HEK293 (cell line): ENCODE measurements around the gene TLR9.

Experiments
- CTCF ChIA-PET: fragments of 350-600 bp; formaldehyde crosslinking; extraction: SDS; loops from one replicate; lab custom pipeline; 2021; ENCODE audit warnings: antibody characterized with exemption; lab: Yijun Ruan, JAX
- POLR2A ChIA-PET: fragments of 300-600 bp; formaldehyde crosslinking; extraction: SDS; loops from one replicate; lab custom pipeline; 2020; ENCODE audit warnings: antibody characterized with exemption, inconsistent platforms; lab: Yijun Ruan, JAX
- H3K27ac ChIP-seq: fragments of 200-500 bp; sonication (Bioruptor generic); 2 replicates; pipeline ENCODE4 v1.5.1; 2014; ENCODE audit warnings: low read depth, low read length, control low read depth, inconsistent platforms; ENCODE audit errors: extremely low read depth
- H3K36me3 ChIP-seq, 2 experiments: fragments of 200-500 bp in 1 of 2; sonication (Bioruptor generic) in 1 of 2; 1 replicate in 1 of 2; 2 replicates in 1 of 2; pipeline ENCODE4 v1.5.1; 2014 to 2017; ENCODE audit warnings: inconsistent platforms in 2 of 2, low read length in 2 of 2; ENCODE audit not compliant: control insufficient read depth in 2 of 2, insufficient read depth in 1 of 2
- H3K4me1 ChIP-seq: fragments of 200-500 bp; sonication (Bioruptor generic); 2 replicates; pipeline ENCODE4 v1.5.1; 2014; ENCODE audit warnings: mild to moderate bottlenecking, low read length, inconsistent platforms; ENCODE audit not compliant: control insufficient read depth, insufficient read depth
- H3K4me3 ChIP-seq: 2 replicates; pipeline ENCODE4 v1.5.1; 2011; ENCODE audit warnings: low read depth, mild to moderate bottlenecking, control low read depth, low read length, moderate library complexity
- H3K9me3 ChIP-seq: fragments of 200-500 bp; sonication (Bioruptor generic); 2 replicates; pipeline ENCODE4 v1.5.1; 2014; ENCODE audit warnings: low read depth, low read length, inconsistent platforms; ENCODE audit not compliant: control insufficient read depth, insufficient read depth
- FEZF1 ChIP-seq: fragments of 450-650 bp; formaldehyde crosslinking; IDR thresholded peaks from 2 replicates; pipeline ENCODE4 v1.5.1; 2016; ENCODE audit warnings: missing biosample characterization, missing genetic modification characterization
- OSR2 ChIP-seq: fragments of 450-650 bp; formaldehyde crosslinking; IDR thresholded peaks from 2 replicates; pipeline ENCODE4 v1.5.1; 2016; ENCODE audit warnings: missing biosample characterization, missing genetic modification characterization
- PRDM1 ChIP-seq: fragments of 450-650 bp; formaldehyde crosslinking; IDR thresholded peaks from 2 replicates; pipeline ENCODE4; 2016; ENCODE audit warnings: missing biosample characterization, missing genetic modification characterization
- PRDM6 ChIP-seq: fragments of 450-650 bp; formaldehyde crosslinking; IDR thresholded peaks from 2 replicates; pipeline ENCODE4 v1.5.1; 2017; ENCODE audit warnings: missing biosample characterization, missing genetic modification characterization
- REST ChIP-seq: fragments of 450-650 bp; formaldehyde crosslinking; IDR thresholded peaks from 2 replicates; pipeline ENCODE4 v1.5.1; 2016; ENCODE audit warnings: missing biosample characterization, missing genetic modification characterization
- YY1 ChIP-seq: fragments of 450-650 bp; formaldehyde crosslinking; IDR thresholded peaks from 2 replicates; pipeline ENCODE4 v1.5.1; 2018; ENCODE audit warnings: missing biosample characterization, missing genetic modification characterization
- ZFP37 ChIP-seq: fragments of 450-650 bp; formaldehyde crosslinking; IDR thresholded peaks from 2 replicates; pipeline ENCODE4 v1.5.1; 2016; ENCODE audit warnings: missing biosample characterization, missing genetic modification characterization
- ZFP69B ChIP-seq: fragments of 450-650 bp; formaldehyde crosslinking; IDR thresholded peaks from 2 replicates; pipeline ENCODE4 v1.5.1; 2016; ENCODE audit warnings: missing biosample characterization, missing genetic modification characterization
- ZNF138 ChIP-seq: fragments of 450-650 bp; formaldehyde crosslinking; IDR thresholded peaks from 2 replicates; pipeline ENCODE4 v1.5.1; 2016; ENCODE audit warnings: missing biosample characterization, missing genetic modification characterization, borderline replicate concordance
- ZNF18 ChIP-seq: fragments of 450-650 bp; formaldehyde crosslinking; IDR thresholded peaks from 2 replicates; pipeline ENCODE4 v1.5.1; 2016; ENCODE audit warnings: missing biosample characterization, missing genetic modification characterization
- ZNF280C ChIP-seq: fragments of 450-650 bp; formaldehyde crosslinking; IDR thresholded peaks from 2 replicates; pipeline ENCODE4 v1.5.1; 2016; ENCODE audit warnings: missing biosample characterization, missing genetic modification characterization
- ZNF324 ChIP-seq: fragments of 450-650 bp; formaldehyde crosslinking; IDR thresholded peaks from 2 replicates; pipeline ENCODE4 v1.5.1; 2016; ENCODE audit warnings: missing biosample characterization, missing genetic modification characterization
- ZNF391 ChIP-seq: fragments of 450-650 bp; formaldehyde crosslinking; IDR thresholded peaks from 2 replicates; pipeline ENCODE4 v1.5.1; 2016; ENCODE audit warnings: low read depth, missing biosample characterization, missing genetic modification characterization, borderline replicate concordance
- ZNF521 ChIP-seq: fragments of 450-650 bp; formaldehyde crosslinking; IDR thresholded peaks from 2 replicates; pipeline ENCODE4 v1.5.1; 2017; ENCODE audit warnings: missing biosample characterization, mild to moderate bottlenecking, missing genetic modification characterization
- ZNF639 ChIP-seq: fragments of 450-650 bp; formaldehyde crosslinking; IDR thresholded peaks from 2 replicates; pipeline ENCODE4 v1.5.1; 2016; ENCODE audit warnings: missing biosample characterization, missing genetic modification characterization
- ZNF692 ChIP-seq: fragments of 450-650 bp; formaldehyde crosslinking; IDR thresholded peaks from 2 replicates; pipeline ENCODE4 v1.5.1; 2016; ENCODE audit warnings: missing biosample characterization, missing genetic modification characterization
- ZSCAN18 ChIP-seq: fragments of 450-650 bp; formaldehyde crosslinking; IDR thresholded peaks from 2 replicates; pipeline ENCODE4 v1.5.1; 2016; ENCODE audit warnings: missing biosample characterization, missing genetic modification characterization

The TLR9 gene

GRCh38 chr3:52256159-52256558 lies 30.7 kb upstream of the TLR9 start:
- no peak overlapping the region for H3K4me3 ChIP-seq
- H3K9me3 ChIP-seq, result no peaks in the 10 kb centered on the region
- POLR2A ChIA-PET, result interaction anchor here (0.5 kb wide), 1 partner anchor 31 kb away, joined by 3 read pairs; no protein-coding TSS in a partner anchor
- H3K27ac ChIP-seq, result no peak overlapping the region
- peaks cover 16 to 95% of the 10 kb centered on the region in 2 experiments; a peak in 2 of 3 replicates for H3K36me3 ChIP-seq
- TF ChIP-seq ZSCAN18 (no peak), PRDM1 (no peak), ZFP69B (no peak), ZNF692 (no peak), ZNF18 (tag by site-specific recombination) (no peak), ZFP37 (no peak), ZNF324 (tag by site-specific recombination) (no peak), OSR2 (tag by site-specific recombination) (no peak), ZNF521 (tag by site-specific recombination) (no peak), ZNF280C (tag by site-specific recombination) (no peak), ZNF391 (tag by site-specific recombination) (no peak), REST (no peak), ZNF639 (no peak), ZNF138 (no peak), PRDM6 (tag by site-specific recombination) (no peak), YY1 (tag by site-specific recombination) (no peak), FEZF1 (tag by site-specific recombination) (no peak)
- TF ChIP-seq, all 188 proteins: peak for 0
- CTCF ChIA-PET, result no interaction called here
- no peaks in the 10 kb centered on the region for H3K4me1 ChIP-seq
